Measurements from ENCODE around the gene PALB2.
A peak's percentile ranks its signal among the peaks of the same experiment; 100 is the strongest.

The PALB2 gene

GRCh38 chr16:23580391-23580790, 60.7 kb downstream of the PALB2 start:
- no peak for DNase-seq

GRCh38 chr16:23579371-23579770, 61.7 kb downstream of the PALB2 start:
- no peak for DNase-seq

- DNase-seq, result peak; percentile 32
Observed at GRCh38 chr16:23578101-23578830, 62.8 kb downstream of the PALB2 start.

- DNase-seq, result no peak
Observed at GRCh38 chr16:23577493-23577892, 63.6 kb downstream of the PALB2 start.

- no peak for DNase-seq
Observed at GRCh38 chr16:23575834-23576233, 65.3 kb downstream of the PALB2 start.

- no peak for DNase-seq
Observed at GRCh38 chr16:23573817-23574216, 67.3 kb downstream of the PALB2 start.

- DNase-seq, result no peak
Observed at GRCh38 chr16:23572394-23572793, 68.7 kb downstream of the PALB2 start.

GRCh38 chr16:23571895-23572294, 69.2 kb downstream of the PALB2 start:
- DNase-seq, result no peak

GRCh38 chr16:23570992-23571632, 70.0 kb downstream of the PALB2 start:
- no peak for DNase-seq

GRCh38 chr16:23567602-23568001, 73.5 kb downstream of the PALB2 start:
- DNase-seq, result no peak

- no peak for DNase-seq
Observed at GRCh38 chr16:23566724-23567123, 74.4 kb downstream of the PALB2 start.

GRCh38 chr16:23564575-23565363, 76.3 kb downstream of the PALB2 start:
- no peak for DNase-seq

- DNase-seq, result no peak
Observed at GRCh38 chr16:23563186-23563585, 77.9 kb downstream of the PALB2 start.

- no peak for DNase-seq
Observed at GRCh38 chr16:23562505-23562904, 78.6 kb downstream of the PALB2 start.

GRCh38 chr16:23561586-23561985, 79.5 kb downstream of the PALB2 start:
- DNase-seq, result no peak

GRCh38 chr16:23557779-23558702, 83.1 kb downstream of the PALB2 start:
- DNase-seq, result peak; percentile 19

GRCh38 chr16:23556881-23557778, 84.0 kb downstream of the PALB2 start, which contains the start of the genes EARS2 and UBFD1:
TSS of gene EARS2 (minus strand) at chr16:23557350. CDS start at chr16:23557343, 7 bp downstream.
TSS of gene UBFD1 (plus strand) at chr16:23557727. CDS start at chr16:23557743, 16 bp downstream.
- DNase-seq, result peak; percentile 100

- DNase-seq, result no peak
Observed at GRCh38 chr16:23554536-23554935, 86.6 kb downstream of the PALB2 start.
